Coronary artery (tissue), 2 donors: Measurements from ENCODE around the gene NEDD4L.

Experiments used
- DNase-seq: peaks from one replicate; pipeline ENCODE4 v3.0.0-alpha.2; 2017; ENCODE audit warnings: low spot score
- H3K27ac ChIP-seq, 2 donors: fragments of 200-600 bp; sonication (generic); one replicate each; pipeline ENCODE4 v1.5.1; 2016 to 2019
- H3K4me3 ChIP-seq: fragments of 200-600 bp; sonication (generic); 2 replicates; pipeline ENCODE4 v1.5.1; 2016; ENCODE audit warnings: mild to moderate bottlenecking, moderate library complexity
- CTCF ChIP-seq: fragments of 200-600 bp; sonication (generic); IDR thresholded peaks from one replicate; pipeline ENCODE4 v1.5.1; 2019; ENCODE audit warnings: antibody characterized with exemption

Gene NEDD4L

GRCh38 chr18:58207520-58208152, 163.6 kb downstream of the NEDD4L start:
- DNase-seq, result no peak
- no peak for TF ChIP-seq CTCF
- H3K27ac ChIP-seq, result no peak overlapping the region
- no peak overlapping the region for H3K4me3 ChIP-seq

GRCh38 chr18:58208207-58208932, 164.3 kb downstream of the NEDD4L start:
- no peak for DNase-seq
- Histone ChIP-seq H3K4me3 (no peak overlapping the region), H3K27ac (no peak overlapping the region)
- no peak for TF ChIP-seq CTCF

- Histone ChIP-seq H3K27ac (no peak overlapping the region), H3K4me3 (no peak overlapping the region)
- no peak for TF ChIP-seq CTCF
- no peak for DNase-seq
Observed at GRCh38 chr18:58209326-58209725, 165.3 kb downstream of the NEDD4L start.

- Histone ChIP-seq H3K27ac (no peak overlapping the region), H3K4me3 (no peak overlapping the region)
- no peak for DNase-seq
- TF ChIP-seq CTCF, result no peak
Observed at GRCh38 chr18:58211510-58211909, 167.5 kb downstream of the NEDD4L start.

GRCh38 chr18:58212274-58212673, 168.2 kb downstream of the NEDD4L start:
- TF ChIP-seq CTCF, result no peak
- DNase-seq, result no peak
- Histone ChIP-seq H3K27ac (no peak overlapping the region), H3K4me3 (no peak overlapping the region)

GRCh38 chr18:58213440-58213839, 169.4 kb downstream of the NEDD4L start:
- no peak for DNase-seq
- TF ChIP-seq CTCF, result no peak
- no peak overlapping the region for H3K4me3 ChIP-seq
- H3K27ac ChIP-seq, result no peak overlapping the region

GRCh38 chr18:58215011-58215410, 171.0 kb downstream of the NEDD4L start:
- Histone ChIP-seq H3K4me3 (no peak overlapping the region), H3K27ac (no peak overlapping the region)
- DNase-seq, result no peak
- TF ChIP-seq CTCF, result no peak
